PC-9 (cell line): ENCODE measurements around the gene TOR3A.

Experiments used
- CTCF ChIP-seq: fragments of 200-600 bp; sonication (generic); conservative IDR thresholded peaks from 2 replicates; pipeline ENCODE4 v1.6.1; 2017; ENCODE audit warnings: mixed run types, antibody characterized with exemption, mild to moderate bottlenecking, moderate library complexity
- EZH2 ChIP-seq: fragments of 200-600 bp; sonication (generic); IDR thresholded peaks from 2 replicates; pipeline ENCODE4 v1.8.0; 2017; ENCODE audit warnings: antibody characterized with exemption, low read depth

DNA sequence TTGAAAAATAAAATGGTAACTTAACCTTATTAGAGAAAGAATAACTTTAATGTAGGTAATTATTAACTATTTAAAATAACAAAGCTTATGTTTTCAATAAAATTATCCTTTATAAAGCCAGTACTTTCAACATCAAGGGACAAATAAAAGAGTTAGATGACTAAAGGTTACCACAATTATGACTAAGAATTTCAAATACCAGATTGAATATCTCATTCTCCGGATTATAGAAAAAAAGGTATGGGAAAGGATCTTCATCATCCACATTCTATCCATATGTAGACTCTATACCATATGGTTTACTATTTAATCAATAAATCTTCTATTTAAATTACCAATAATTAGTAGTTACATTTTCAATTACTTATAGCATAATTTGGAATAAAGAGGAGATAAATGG, 62.8 kb downstream of the TOR3A start:
- TF ChIP-seq CTCF (no peak), EZH2 (no peak)
